B cell (primary cell): ENCODE results near the gene MDK. TPM values are rescaled to one million over a fixed set of nuclear protein-coding genes. Genes with fewer than 3 reads are reported as not detected.

Source experiments
- ATAC-seq: fragments of 200-7000 bp; cut with Tn5 transposase; one replicate; pipeline ENCODE4 v1.10.0; 2021; ENCODE audit warnings: low read depth, mild to moderate bottlenecking, moderate number of reproducible peaks, moderate library complexity
- CTCF ChIA-PET: fragments of 350-600 bp; sonication (Branson Sonifier 250); formaldehyde crosslinking; loops from one replicate; lab custom pipeline; 2021; ENCODE audit warnings: antibody characterized with exemption, inconsistent platforms; lab: Charles Lee
- POLR2A ChIA-PET: fragments of 350-600 bp; sonication (Branson Sonifier 250); formaldehyde crosslinking; loops from one replicate; lab custom pipeline; 2021; ENCODE audit warnings: antibody characterized with exemption; lab: Charles Lee
- DNase-seq: peaks from one replicate; pipeline ENCODE4 v3.0.0; 2013
- H2AFZ ChIP-seq: 2 replicates; pipeline ENCODE4 v1.6.1; 2012; ENCODE audit warnings: mild to moderate bottlenecking, low read depth, low read length; ENCODE audit not compliant: insufficient read depth, poor library complexity, severe bottlenecking
- H3K27ac ChIP-seq, 2 donors: 1 replicate in 1 of 2; 2 replicates in 1 of 2; pipeline ENCODE4 v1.5.1; 2012 to 2013; ENCODE audit warnings: low read length in 2 of 2, mild to moderate bottlenecking in 2 of 2, moderate library complexity in 1 of 2
- H3K27me3 ChIP-seq, 4 experiments: fragments of 200-600 bp in 1 of 4; sonication (generic) in 1 of 4; replicated peaks in 1 of 4; 1 replicate in 2 of 4; 2 replicates in 2 of 4; pipeline versions ENCODE4 v1.6.1 to v1.7.0; 2013 to 2016; ENCODE audit warnings: low read length in 3 of 4, mild to moderate bottlenecking in 2 of 4, mixed read lengths in 1 of 4, moderate library complexity in 1 of 4; ENCODE audit not compliant: insufficient read depth in 4 of 4, control insufficient read depth in 3 of 4; ENCODE audit errors: control extremely low read depth in 1 of 4
- H3K36me3 ChIP-seq, 2 experiments: replicated peaks in 1 of 2; 1 replicate in 1 of 2; 2 replicates in 1 of 2; pipeline versions ENCODE4 v1.6.1 to v1.7.1; 2013; ENCODE audit warnings: low read length in 1 of 2; ENCODE audit not compliant: insufficient read depth in 2 of 2, control insufficient read depth in 1 of 2; ENCODE audit errors: control extremely low read depth in 1 of 2, extremely low read depth in 1 of 2
- H3K4me1 ChIP-seq, 2 donors: fragments of 200-600 bp in 1 of 2; sonication (generic) in 1 of 2; 1 replicate in 1 of 2; 2 replicates in 1 of 2; pipeline versions ENCODE4 v1.5.1 to v1.6.1; 2013 to 2017; ENCODE audit warnings: low read length in 2 of 2; ENCODE audit not compliant: control insufficient read depth in 2 of 2, insufficient read depth in 2 of 2
- H3K4me2 ChIP-seq: replicated peaks from 2 replicates; pipeline ENCODE3; 2012; ENCODE audit warnings: mild to moderate bottlenecking, low read depth, low read length; ENCODE audit not compliant: poor library complexity, severe bottlenecking
- H3K4me3 ChIP-seq, 5 experiments: fragments of 200-600 bp in 1 of 5; sonication (generic) in 1 of 5; 1 replicate in 3 of 5; 2 replicates in 2 of 5; pipeline versions ENCODE4 v1.5.1 to v1.7.0; 2011 to 2016; ENCODE audit warnings: low read length in 4 of 5, mild to moderate bottlenecking in 4 of 5, low read depth in 2 of 5, control low read depth in 1 of 5, moderate library complexity in 1 of 5; ENCODE audit not compliant: insufficient read depth in 1 of 5; ENCODE audit errors: control extremely low read depth in 1 of 5, extremely low read depth in 1 of 5
- H3K79me2 ChIP-seq: fragments of 200-600 bp; sonication (generic); one replicate; pipeline ENCODE4 v1.6.0; 2016; ENCODE audit warnings: low read length; ENCODE audit not compliant: control insufficient read depth, insufficient read depth
- H3K9ac ChIP-seq: fragments of 200-600 bp; sonication (generic); 2 replicates; pipeline ENCODE4 v1.6.1; 2017; ENCODE audit warnings: mild to moderate bottlenecking, low read length, moderate library complexity
- H3K9me3 ChIP-seq, 3 donors: one replicate each; pipeline versions ENCODE4 v1.6.1 to v1.7.1; 2013; ENCODE audit warnings: low read length in 2 of 3; ENCODE audit not compliant: control insufficient read depth in 2 of 3, insufficient read depth in 1 of 3; ENCODE audit errors: control extremely low read depth in 1 of 3
- H4K20me1 ChIP-seq: 2 replicates; pipeline ENCODE4 v1.6.0; 2012; ENCODE audit warnings: mild to moderate bottlenecking, low read length; ENCODE audit not compliant: insufficient read depth, control insufficient read depth, poor library complexity, severe bottlenecking
- H3K27ac Mint-ChIP-seq: one replicate; pipeline ENCODE4 v1.8.0; 2021; ENCODE audit warnings: mixed read lengths
- H3K27me3 Mint-ChIP-seq: one replicate; pipeline ENCODE4 v1.8.0; 2021; ENCODE audit warnings: mixed read lengths
- H3K4me1 Mint-ChIP-seq: one replicate; pipeline ENCODE4 v1.8.0; 2021; ENCODE audit warnings: mixed read lengths
- H3K4me3 Mint-ChIP-seq: one replicate; pipeline ENCODE4 v1.8.0; 2021; ENCODE audit warnings: mixed read lengths
- H3K9me3 Mint-ChIP-seq: one replicate; pipeline ENCODE4 v1.8.0; 2022; ENCODE audit warnings: mixed read lengths; ENCODE audit not compliant: insufficient read depth
- EZH2 ChIP-seq: IDR thresholded peaks from 2 replicates; pipeline ENCODE4 v1.6.1; 2012; ENCODE audit warnings: borderline replicate concordance, low read depth, mild to moderate bottlenecking, moderate library complexity, low read length; ENCODE audit not compliant: insufficient read depth, poor library complexity, severe bottlenecking
- WGBS: methylation state at CpG from one replicate; pipeline ENCODE4 v1.1.5; 2013; ENCODE audit warnings: missing lambda C conversion rate; ENCODE audit not compliant: insufficient coverage; 5-methylcytosine and 5-hydroxymethylcytosine counted together
- intact Hi-C: fragments of 100-400 bp; cut with micrococcal nuclease; formaldehyde crosslinking; loops from one replicate; pipeline ENCODE4 v1.10.0; 2022
- polyA plus RNA-seq: library from polyadenylated mRNA; depleted of rRNA; stranded (reverse); fragments of >200 nt; gene quantifications from 2 replicates; pipeline ENCODE4 v1.2.3, GENCODE V29; 2012
- total RNA-seq, 2 donors: library from RNA; stranded (reverse); fragments of 120-200 nt in 1 of 2; gene quantifications; 1 replicate in 1 of 2; 2 replicates in 1 of 2; pipeline versions ENCODE4 v1.2.3 to v1.2.4, GENCODE V29; 2013 to 2022
- TF ChIP-seq, protein P1 (sequence below): fragments of 200-600 bp; IDR thresholded peaks from one replicate; pipeline ENCODE4 v1.8.0; 2022; ENCODE audit warnings: antibody characterized with exemption, mild to moderate bottlenecking

MDK gene
- total and polyA plus RNA-seq, 2 donors (not counting 1 experiment from before 2014, with no cell fraction given), result 1.5 to 2.6 TPM

DNA sequence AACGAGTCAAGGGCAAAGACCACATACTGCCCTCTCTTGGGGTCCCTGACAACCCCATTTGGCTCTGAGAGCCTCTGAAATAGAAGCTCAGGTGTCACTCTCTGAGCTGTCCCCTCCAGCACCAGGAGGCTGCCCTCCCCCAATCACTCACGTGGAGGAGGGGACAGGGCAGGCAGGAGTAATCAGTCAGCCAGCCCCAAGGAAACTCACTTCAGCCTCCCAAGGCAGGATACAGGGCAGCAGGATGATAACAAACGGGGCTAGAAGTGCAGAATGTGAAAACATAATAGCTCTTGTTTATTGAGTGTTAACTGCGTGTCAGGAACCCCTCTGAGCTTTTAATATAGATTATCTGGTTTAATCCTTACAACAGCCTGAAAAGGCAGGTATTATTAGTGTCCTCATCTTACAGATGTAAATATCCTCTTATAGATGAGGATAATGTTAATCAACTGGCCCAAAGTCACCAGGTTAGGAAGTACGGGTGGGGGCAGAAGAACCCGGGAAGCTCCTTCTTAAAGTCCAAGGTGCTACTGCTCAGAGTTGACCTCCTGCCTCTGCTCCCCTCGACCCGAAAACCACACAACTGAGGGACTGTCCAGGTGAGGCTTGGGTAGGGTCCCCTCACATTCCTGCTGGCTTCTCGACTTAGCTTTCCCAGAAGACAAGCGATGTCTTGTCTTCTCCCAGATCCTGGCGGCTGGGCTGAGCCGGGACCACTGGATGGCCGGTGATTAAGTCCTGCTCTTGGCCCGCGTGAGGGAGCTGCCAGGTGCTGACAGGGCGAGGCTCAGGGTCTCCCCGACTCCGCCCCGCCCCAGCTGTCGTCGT is 7.4 kb downstream of the MDK start:
- TF ChIP-seq, protein P1, sequence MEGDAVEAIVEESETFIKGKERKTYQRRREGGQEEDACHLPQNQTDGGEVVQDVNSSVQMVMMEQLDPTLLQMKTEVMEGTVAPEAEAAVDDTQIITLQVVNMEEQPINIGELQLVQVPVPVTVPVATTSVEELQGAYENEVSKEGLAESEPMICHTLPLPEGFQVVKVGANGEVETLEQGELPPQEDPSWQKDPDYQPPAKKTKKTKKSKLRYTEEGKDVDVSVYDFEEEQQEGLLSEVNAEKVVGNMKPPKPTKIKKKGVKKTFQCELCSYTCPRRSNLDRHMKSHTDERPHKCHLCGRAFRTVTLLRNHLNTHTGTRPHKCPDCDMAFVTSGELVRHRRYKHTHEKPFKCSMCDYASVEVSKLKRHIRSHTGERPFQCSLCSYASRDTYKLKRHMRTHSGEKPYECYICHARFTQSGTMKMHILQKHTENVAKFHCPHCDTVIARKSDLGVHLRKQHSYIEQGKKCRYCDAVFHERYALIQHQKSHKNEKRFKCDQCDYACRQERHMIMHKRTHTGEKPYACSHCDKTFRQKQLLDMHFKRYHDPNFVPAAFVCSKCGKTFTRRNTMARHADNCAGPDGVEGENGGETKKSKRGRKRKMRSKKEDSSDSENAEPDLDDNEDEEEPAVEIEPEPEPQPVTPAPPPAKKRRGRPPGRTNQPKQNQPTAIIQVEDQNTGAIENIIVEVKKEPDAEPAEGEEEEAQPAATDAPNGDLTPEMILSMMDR, result no peak
- no peak for TF ChIP-seq EZH2
- Mint-ChIP-seq H3K9me3 (no peaks in the 10 kb centered on the region), H3K4me1 (peaks cover 19% of the 10 kb centered on the region), H3K27ac (no peak overlapping the region), H3K27me3 (peaks cover 61% of the 10 kb centered on the region), H3K4me3 (no peak overlapping the region)
- H3K27ac ChIP-seq, result no peak overlapping the region
- ChIA-PET POLR2A (no interaction called here), CTCF (interaction anchor here (1.0 to 2.3 kb wide), 6 partner anchors 11 to 241 kb away, joined by 3 to 10 read pairs (median 4); partner anchors contain the start of gene ATG13)
- peak overlapping the region; percentile 45 for H2AFZ ChIP-seq
- H3K79me2 ChIP-seq, result no peaks in the 10 kb centered on the region
- peak overlapping the region; percentile 81 for H3K4me2 ChIP-seq
- peaks cover 21% of the 10 kb centered on the region for H4K20me1 ChIP-seq
- H3K27me3 ChIP-seq, result peaks cover 0 to 86% (median 45%) of the 10 kb centered on the region in 4 experiments
- H3K4me3 ChIP-seq, result no peak overlapping the region
- H3K9me3 ChIP-seq, result peaks cover 0 to 39% (median 0%) of the 10 kb centered on the region in 3 donors
- intact Hi-C loops, result loop anchor here (2.0 kb wide), 1 partner anchor 150 kb away; no protein-coding TSS in a partner anchor
- no peak overlapping the region for H3K9ac ChIP-seq
- H3K36me3 ChIP-seq, result no peaks in the 10 kb centered on the region
- no peak for ATAC-seq
- WGBS, result 16% methylated on average over 18 of the region's 21 CpGs
- H3K4me1 ChIP-seq, result peaks cover 28 to 43% of the 10 kb centered on the region in 2 donors
- DNase-seq, result no peak
